Stimulated activated CD8-positive, alpha-beta memory T cell treated with anti-CD3 and anti-CD28 coated beads, Interleukin-15, amount 100 ng/mL, for 1 hour (primary cell): ENCODE results near the gene CCDC14.
"Not testable (repeated sequence)": the region's sequence is repeated elsewhere in the genome, so short reads cannot be mapped to it uniquely, and the experiment has no call there.

Experiments
- DNase-seq: peaks from one replicate; pipeline ENCODE4 v3.0.0-alpha.2; 2020; ENCODE audit warnings: low read depth

CCDC14 gene, protein sequence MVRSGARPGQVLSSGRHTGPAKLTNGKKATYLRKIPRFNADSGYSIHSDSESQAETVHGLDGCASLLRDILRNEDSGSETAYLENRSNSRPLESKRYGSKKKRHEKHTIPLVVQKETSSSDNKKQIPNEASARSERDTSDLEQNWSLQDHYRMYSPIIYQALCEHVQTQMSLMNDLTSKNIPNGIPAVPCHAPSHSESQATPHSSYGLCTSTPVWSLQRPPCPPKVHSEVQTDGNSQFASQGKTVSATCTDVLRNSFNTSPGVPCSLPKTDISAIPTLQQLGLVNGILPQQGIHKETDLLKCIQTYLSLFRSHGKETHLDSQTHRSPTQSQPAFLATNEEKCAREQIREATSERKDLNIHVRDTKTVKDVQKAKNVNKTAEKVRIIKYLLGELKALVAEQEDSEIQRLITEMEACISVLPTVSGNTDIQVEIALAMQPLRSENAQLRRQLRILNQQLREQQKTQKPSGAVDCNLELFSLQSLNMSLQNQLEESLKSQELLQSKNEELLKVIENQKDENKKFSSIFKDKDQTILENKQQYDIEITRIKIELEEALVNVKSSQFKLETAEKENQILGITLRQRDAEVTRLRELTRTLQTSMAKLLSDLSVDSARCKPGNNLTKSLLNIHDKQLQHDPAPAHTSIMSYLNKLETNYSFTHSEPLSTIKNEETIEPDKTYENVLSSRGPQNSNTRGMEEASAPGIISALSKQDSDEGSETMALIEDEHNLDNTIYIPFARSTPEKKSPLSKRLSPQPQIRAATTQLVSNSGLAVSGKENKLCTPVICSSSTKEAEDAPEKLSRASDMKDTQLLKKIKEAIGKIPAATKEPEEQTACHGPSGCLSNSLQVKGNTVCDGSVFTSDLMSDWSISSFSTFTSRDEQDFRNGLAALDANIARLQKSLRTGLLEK

DNA sequence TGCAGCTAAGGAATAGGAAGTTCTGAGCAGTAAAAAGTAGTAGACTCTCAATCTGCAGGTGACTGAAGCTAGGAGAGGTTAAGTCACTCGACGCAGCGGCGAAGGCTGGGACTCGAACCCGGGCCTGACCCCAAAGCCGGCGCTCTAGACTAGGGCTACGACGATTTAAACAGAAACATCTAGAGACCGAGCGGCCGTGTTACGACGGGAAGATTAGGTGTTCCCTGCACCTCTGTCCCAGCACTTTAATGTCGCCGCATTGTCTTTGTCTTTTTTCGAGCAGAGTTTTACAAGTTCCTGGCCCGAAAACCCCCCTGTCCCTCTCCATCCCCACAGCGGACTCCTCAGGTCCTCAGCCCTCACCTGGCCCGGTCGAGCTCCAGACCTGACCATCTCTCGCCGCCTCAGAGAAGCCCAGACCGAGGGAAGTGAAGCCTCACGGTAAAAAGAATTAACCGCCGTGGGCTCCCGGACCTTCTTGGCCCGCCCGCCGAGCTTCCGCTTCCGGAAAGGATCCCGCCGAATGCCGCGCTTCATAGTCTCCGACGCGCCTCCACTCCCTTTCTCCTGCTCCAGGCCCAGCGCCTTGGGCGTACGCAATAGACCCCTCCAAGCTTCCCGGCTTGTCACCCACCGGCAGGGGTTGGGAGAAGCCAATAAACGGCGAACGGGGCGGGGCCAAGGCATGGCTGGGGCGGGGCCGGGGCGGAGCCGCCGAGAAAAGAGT lies at the start of gene CCDC14:
TSS of gene CCDC14 (minus strand) at position 449 of the 727 bp plus-strand sequence. CDS start at position 393, 56 bp downstream.
- DNase-seq = peak; percentile 46

DNA sequence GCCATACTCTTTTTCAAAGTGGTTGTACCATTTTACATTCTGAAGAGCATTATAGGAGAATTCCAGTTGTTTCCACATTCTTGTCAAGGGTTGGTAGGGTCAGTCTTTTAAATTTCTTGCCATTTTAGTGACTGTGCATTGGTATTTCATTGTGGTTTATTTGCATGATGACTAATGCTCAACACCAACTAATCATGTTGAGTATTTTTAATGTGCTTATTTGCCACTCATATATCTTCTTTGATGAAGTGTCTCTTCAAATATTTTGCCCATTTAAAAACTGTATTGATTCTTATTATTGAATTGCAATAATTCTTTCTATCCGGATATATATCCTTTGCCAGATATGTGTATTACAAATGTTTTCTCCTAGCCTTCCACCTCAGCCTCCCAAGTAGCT lies 47.3 kb upstream of the CCDC14 start:
- not testable (repeated sequence) for DNase-seq

DNA sequence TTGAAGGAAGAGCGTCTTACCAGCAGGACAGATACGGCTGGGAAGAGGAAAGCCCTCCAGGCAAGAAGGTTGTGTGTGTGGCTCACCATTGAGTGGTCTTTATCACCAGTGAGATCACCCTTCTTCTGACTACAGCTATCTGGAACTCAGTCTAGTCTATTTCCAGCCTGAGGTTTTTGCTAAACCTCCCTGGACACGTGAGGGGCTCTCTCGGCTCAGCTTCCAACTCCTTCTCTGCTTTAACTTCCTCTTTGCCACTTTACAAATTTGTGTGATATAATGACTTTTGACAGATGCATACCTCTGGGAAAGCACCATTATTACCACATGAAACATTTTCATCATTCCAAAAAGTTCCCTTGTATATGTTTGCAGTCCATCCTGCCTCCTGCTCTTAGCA lies 46.2 kb upstream of the CCDC14 start:
- no peak for DNase-seq

DNA sequence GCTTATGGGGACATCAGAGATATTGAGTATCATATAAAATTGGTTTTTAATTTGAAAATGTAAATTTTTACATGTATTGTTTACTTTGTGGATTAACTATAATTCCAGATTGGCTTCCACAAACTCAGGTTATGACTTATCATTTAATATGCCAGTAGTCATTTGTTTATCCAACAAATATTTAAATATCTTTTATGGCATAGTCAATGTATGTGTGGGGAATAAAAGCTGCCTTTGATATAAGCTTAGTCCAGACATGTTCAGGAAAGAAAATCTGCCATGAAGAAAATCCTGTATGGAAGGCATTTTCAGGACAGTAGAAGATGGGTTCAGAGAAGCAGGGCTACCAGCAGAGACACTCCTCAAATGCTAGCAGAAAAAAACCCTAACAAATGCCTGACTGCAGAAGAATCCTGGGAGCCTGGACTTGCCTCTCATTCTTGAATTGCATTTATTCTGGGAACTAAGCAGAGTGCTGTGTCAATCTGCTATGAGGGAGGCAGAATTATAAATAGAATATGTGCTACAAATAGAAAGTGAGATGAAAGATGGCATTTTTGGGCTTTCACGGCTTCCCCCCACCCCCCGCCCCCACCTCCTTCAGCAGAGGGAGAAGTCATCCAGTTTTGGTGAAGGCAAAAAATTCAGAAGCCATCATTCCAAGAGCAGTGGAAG lies 41.5 kb upstream of the CCDC14 start:
- DNase-seq = not testable (repeated sequence)

DNA sequence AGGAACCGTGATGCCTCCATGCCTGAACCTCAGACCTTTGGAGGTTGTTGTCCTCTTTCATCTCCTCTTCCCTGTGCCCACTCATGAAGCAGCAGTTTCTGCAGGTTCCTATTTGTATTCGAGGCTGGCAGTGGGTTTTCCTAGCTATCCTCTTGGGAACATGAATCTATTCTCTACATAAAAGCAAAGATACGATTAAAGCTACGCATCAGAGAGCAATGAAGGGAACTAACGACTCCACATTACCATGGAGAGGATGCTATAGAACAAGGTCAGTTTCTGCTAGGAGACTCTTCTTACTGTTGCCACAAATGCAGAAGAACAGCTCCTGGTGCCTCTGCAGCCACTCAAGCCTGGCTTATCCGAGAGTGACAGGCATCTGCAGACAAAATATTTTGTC lies 40.3 kb upstream of the CCDC14 start:
- DNase-seq = not testable (repeated sequence)

DNA sequence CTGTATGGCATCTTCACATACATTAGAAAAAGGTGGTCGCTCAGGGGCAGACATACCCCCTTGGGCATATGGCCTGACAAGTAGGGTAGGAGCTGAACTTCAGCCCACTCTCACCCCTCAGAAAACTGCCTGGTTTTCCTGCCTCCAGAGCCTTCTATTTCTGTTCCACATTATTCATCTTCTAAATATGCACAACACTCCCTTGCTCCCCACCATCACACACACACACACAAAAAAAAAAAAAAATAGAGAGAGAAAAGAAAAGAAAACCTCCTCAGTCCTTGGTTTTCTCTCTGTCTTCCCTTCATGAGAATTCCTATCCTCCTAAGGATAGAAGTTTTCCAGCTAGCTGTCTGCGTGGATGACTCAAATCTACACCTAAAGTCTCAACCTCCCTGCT lies 36.5 kb upstream of the CCDC14 start:
- DNase-seq = no peak

DNA sequence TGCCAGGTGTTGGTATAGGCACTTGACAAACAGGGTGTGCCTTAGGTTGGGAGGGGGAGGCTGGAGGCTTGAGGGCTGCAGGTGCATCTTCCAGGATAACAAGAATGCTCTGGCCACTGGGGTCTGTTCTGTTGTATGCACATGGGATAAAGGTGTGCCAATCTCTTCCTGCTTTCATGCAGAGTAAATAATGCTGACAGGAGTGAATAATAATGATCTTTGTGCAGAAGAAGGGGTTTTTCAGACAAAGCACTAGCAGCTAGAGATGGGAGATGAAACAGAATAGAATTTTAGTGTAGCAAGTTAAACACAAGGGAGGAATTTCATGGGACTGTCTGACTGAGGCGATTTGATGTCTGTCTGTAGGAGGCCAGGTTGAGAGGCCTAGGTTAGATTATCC lies 32.8 kb upstream of the CCDC14 start:
- no peak for DNase-seq

DNA sequence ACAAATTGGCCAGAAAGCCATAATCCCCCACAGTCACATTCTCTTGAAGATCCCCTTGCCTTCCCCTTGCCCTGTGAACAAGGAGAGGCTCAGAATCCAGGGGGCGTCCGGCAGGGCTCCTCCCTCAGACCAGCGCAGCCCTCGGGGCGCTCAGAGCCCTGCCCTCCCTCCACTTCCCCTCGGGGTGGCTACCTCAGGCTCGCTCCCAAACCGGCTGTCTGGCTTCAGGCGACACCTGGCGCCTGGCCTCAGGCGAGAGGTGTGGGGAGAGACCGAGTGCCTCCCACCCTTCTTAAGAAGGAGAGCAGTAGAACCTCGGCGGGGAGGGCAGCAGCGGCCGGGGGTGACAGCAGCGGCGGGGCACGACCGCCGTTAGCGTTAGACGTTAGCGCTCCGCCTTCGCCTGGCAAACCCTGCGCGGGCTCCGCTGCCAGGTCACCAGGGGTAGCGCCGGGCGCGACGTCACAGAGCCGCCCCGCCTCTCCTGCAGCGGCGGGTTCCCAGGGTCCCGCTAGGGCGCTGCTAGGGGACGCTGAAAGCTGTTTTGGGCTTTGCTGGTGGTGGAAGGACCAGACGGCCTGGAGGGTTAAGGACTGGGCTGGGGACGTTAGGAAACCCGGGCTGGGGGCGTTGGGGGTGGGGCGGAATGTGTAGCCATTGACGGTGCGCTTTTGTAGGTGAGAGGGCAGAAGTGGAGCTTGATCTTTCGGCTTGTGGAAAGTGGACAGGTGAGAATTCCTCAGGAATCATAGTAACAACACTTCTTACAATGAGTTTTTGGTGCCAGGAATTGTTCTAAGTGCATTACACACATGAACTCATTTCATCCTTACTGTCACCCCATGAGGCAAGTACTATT lies 30.9 kb upstream of the CCDC14 start, which contains the start of gene ROPN1:
TSS of gene ROPN1 (minus strand) at position 395 of the 859 bp plus-strand sequence. CDS start 11,643 bp downstream, outside the sequence.
- not testable (repeated sequence) for DNase-seq

DNA sequence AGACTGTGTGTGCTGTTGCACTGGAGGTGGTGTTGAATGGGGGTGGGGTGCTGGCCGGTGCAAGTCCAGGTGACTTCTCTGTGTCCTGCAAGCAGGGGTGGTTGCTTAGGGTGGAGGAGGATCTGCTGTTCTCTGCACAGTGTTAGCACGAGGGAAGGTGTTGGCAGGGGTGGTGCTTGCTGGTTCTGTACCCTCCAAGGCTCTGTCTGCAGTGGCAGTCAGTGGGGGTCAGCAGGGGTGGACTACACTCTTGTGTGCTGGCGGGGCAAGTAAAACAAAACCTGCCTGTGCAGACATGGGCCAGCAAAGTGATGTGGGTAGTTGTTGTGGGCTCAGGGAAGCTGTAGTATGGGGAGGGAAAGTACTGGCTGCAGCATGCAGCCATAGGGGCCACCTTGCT lies 25.4 kb upstream of the CCDC14 start:
- no peak for DNase-seq

DNA sequence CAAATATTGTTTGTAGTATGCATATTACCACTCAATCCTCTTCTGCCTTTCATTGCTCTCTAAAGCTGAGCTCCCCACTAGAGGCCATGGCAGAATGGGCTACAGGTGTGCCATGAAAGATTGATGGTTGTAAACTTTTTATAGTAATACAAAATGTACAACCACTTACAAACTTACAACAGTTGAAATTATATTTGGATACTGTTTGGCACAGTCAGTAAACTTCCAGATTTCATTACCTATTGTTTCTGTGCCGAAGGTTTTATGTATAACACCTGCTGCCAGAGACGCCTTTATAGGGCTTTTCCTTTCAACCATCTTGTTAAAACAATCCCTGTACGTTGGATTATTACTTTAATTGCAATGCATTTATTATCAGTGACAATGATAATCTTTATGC lies 23.9 kb upstream of the CCDC14 start:
- no peak for DNase-seq

DNA sequence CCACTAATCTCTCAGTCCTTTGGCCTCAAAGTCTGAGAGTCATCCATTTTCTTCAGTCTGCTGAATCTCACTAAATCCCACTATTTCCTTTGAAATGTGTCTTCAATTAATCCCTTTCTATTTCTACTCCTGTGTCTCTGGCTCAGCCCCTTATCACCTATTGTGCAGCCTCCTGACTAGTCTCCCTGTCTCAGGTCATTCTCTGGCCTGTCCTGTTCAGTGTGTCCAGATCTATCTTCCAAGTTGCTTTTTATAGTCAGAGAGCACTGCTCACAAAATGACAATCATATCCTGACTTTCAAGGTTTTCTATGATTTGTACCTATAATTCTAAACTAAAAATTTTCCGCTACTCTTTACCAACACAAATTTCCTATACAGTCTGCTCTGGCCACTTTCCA lies 23.3 kb upstream of the CCDC14 start:
- no peak for DNase-seq

DNA sequence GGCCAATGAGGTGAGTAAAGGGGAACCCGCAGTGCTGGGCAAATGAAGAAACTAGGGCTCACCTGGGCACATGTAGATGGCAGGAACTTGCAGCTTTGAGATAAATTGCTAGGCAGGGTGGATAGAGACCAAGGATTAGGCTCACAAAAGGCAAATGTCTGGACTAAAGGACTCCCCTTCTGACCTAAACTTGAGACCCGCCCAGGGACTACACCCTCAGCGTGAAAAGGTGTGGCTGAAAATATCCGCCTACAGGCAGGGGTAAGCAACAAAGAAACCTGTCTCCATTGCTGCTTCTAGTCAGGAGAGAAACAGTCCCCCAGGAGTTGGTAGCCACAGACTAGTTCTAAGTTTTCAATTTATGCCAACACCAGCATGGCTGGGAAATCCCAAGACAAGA lies 20.3 kb upstream of the CCDC14 start:
- not testable (repeated sequence) for DNase-seq

DNA sequence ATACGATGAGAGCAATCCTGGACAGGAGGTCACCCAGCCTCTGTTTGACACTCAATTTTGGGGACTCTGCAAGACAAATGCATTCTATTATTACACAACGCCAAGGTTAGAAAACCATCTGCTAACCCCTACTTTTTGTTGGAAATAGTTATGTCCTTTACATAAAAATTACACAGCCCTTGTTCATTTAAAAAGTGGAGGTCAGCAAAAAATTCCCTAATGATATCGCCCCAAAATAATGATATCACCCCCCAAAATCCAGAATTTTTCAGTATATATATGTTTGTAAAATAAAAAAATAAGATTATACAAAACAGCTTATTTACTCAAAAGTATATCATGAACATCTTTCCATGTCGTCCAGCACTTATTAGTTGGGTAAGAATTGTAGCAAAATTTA lies 19.5 kb upstream of the CCDC14 start:
- no peak for DNase-seq

DNA sequence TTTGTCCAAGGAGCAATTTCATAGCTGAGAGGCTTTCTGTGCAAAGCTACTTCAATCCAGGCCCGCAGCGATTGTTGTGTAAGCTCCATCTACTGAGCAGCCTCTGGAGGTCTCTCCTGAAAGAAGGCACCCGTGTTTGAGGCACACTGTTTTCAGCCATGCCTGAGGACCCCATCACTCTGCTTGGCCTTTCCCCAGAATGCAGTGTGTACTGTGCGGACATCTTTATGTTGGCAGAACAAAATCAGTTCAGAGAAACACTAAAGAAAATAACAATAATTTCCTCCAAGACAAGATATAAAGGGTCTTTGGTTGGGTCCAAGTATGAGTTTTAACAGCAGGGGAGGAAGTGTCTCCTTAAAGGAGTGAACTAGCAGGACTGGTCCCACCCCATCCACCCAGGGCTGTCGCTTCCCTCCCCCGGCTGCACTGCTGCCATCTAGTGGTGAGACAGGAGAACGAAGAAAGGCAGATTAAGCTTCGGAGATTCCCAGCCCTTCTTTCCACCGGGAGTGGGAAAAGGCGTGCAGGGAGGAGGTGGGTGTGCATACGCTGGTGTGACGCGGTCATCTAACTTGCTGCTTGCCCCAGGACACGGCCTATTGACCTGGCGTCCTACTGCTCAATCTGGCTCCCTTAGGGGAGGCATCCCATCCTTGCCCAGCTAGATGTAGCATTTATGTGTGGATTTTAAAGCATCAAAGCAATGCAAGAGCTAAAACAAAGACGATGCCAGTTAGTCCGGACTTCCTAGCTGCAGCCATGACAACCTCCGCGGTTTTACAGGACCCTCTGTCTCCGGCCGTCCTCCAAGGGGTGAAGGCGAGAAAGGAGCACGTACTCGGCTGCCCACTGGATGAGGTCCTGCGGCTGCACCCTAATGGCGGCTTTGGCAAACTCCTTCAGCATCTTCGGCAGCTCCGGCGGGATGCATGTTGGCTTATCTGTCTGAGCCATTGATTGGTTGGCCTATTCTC lies 18.8 kb upstream of the CCDC14 start:
- not testable (repeated sequence) for DNase-seq

DNA sequence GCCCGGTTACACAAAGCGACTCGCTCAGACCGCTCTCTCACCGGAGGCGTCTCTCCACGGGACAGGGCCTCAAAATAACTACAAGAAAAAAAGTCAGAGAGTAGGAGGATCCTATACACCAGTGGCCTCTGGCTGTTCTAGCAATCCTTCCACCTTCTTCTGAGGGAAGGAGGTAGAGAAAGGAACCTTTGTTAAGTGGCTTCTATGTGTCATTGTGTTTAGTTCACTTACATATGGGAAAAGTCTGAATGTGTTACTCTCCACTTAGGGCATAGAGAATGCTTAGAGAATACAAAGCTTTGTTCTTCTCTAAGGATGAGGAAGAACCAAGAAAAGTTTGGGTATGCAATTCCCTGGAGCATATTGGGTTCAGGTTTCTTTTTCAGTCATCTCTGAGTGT lies 15.9 kb upstream of the CCDC14 start:
- DNase-seq = not testable (repeated sequence)

DNA sequence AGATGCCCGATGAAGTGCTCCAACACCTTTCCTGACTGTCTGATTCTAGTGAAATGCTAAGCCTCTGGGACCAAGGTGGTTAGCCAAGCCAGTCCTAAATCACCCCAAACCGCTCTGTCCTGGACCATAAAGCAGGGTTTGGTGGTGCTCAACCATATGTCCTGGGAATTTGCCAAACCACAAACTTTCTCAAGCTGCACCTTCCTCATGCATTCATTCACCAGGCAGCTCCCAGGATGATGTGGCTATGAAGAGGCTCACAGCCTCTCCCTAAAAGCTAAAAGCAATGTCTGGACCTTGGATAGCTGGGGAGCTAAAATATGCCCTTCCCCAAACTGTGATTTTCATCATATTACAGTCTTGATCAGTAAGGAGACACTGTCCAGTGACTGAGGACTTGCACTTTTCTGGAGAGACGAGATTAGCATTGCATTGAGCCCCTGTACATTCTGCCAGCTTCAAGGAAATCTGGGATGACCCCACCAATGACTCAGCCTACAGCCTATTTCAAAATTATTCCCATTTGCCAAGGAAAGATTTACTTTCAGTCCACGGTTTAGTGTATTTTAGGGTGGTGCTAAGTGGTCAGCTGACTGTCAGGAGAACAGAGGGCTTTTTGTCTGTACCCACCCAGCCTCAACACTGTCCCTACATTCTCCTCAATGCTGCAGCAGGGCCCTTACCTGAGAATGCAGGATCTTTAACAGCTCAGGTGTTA lies 15.3 kb upstream of the CCDC14 start:
- DNase-seq = not testable (repeated sequence)

DNA sequence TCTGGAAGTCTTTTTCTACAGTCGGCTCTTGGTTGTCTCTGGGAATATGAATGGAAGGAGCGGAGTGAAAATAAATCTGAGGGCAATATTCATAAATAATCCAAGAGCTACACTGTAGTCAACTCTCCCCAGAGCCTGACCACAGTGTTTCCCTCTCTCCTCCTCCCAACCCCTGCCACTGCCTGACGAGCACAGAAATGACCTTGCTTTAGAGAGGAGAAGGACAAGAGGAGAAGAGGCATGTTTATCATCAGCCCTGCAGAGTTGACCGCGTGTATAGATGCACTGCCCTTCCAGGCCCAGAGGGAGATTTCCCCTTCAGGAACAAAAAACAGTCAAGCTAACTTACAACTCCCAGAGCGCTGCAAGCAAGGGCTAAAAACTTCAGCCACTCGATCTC lies 14.0 kb upstream of the CCDC14 start:
- DNase-seq = not testable (repeated sequence)

DNA sequence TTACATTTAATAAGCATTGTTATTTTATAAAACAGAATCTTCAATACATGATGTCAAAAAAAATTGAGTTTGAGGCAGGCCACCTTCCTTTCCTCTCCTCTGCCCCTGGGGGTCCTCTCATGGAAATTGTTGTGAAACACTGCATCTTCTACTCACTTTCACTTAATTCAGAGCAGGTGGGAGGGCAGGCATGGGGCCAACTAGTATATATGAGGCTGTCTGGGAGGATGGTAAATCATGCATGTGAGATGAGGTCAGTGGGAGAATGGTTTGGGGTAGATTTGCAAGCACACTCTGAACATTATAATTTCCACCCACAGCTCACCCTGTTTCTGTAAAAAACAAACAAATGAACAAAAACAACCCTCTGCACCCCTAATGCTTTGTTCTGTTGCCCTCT lies 10.4 kb upstream of the CCDC14 start:
- DNase-seq = no peak

DNA sequence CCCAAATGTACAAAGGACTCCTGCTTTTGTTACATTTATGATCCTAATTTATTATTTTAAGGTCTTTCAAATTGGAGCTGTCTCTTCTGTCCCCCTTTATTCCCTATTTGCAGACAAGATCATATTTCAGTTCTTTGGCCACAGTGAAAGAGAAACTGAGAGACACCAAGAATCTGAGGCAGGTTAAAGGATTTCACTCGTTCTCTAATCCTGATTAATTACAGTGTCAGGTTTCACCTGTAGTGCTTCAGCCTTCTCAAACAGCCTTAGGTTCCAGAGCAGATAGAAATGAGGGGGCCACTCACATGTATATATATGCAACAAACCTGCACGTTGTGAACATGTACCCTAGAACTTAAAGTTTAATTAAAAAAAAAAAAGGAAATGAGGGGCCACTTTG lies 6.2 kb upstream of the CCDC14 start:
- DNase-seq = not testable (repeated sequence)
